ENCODE data around the gene JAK1. TPM values are rescaled to one million over a fixed set of nuclear protein-coding genes. Genes with fewer than 3 reads are reported as not detected.
A peak's percentile ranks its signal among the peaks of the same experiment; 100 is the strongest.
"Not testable (repeated sequence)": the region's sequence is repeated elsewhere in the genome, so short reads cannot be mapped to it uniquely, and the experiment has no call there.

The JAK1 gene
- total RNA-seq, 4 donors from 2014 or later: 102 to 165 (median 120) TPM

DNA sequence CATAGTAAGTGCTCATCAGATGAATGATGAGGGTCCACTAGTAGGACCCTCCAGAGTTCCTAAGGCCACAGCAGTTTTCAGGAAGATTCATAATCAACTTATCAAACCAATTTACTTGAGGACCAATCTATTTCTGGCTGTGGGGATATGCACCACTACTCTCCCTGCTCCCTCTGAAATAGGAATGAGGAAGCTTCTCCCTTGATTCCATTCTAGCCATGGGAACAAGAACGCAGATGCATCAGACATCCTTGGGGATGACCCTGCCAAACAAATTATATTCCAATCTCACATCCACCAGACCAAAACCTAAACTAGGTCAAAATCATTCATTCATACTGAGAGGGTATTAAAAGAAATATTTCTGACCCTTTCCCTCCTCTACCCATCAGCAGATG is 31.5 kb downstream of the JAK1 start:
- no peak for DNase-seq
- H3K4me1 ChIP-seq: peaks cover 10 to 21% of the 10 kb centered on the region in 2 donors
- no peak overlapping the region for H3K4me3 ChIP-seq (replicated peaks in 1 of 3)
- H3K27me3 ChIP-seq: no peaks in the 10 kb centered on the region
- no peaks in the 10 kb centered on the region for H3K9me3 ChIP-seq
- peak overlapping the region in 1 of 3 donors; percentile 41 for H3K27ac ChIP-seq
- 81 to 100% methylated on average over 1 of the region's 1 CpG for WGBS, 2 donors
- intact Hi-C loops (cut with DNase I): no loop called here
- no peaks in the 10 kb centered on the region for H3K36me3 ChIP-seq
- TF ChIP-seq, protein P1, sequence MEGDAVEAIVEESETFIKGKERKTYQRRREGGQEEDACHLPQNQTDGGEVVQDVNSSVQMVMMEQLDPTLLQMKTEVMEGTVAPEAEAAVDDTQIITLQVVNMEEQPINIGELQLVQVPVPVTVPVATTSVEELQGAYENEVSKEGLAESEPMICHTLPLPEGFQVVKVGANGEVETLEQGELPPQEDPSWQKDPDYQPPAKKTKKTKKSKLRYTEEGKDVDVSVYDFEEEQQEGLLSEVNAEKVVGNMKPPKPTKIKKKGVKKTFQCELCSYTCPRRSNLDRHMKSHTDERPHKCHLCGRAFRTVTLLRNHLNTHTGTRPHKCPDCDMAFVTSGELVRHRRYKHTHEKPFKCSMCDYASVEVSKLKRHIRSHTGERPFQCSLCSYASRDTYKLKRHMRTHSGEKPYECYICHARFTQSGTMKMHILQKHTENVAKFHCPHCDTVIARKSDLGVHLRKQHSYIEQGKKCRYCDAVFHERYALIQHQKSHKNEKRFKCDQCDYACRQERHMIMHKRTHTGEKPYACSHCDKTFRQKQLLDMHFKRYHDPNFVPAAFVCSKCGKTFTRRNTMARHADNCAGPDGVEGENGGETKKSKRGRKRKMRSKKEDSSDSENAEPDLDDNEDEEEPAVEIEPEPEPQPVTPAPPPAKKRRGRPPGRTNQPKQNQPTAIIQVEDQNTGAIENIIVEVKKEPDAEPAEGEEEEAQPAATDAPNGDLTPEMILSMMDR (IDR thresholded peaks at IDR 0.05): no peak
- no peak for TF ChIP-seq POLR2A (IDR thresholded peaks at IDR 0.05)

DNA sequence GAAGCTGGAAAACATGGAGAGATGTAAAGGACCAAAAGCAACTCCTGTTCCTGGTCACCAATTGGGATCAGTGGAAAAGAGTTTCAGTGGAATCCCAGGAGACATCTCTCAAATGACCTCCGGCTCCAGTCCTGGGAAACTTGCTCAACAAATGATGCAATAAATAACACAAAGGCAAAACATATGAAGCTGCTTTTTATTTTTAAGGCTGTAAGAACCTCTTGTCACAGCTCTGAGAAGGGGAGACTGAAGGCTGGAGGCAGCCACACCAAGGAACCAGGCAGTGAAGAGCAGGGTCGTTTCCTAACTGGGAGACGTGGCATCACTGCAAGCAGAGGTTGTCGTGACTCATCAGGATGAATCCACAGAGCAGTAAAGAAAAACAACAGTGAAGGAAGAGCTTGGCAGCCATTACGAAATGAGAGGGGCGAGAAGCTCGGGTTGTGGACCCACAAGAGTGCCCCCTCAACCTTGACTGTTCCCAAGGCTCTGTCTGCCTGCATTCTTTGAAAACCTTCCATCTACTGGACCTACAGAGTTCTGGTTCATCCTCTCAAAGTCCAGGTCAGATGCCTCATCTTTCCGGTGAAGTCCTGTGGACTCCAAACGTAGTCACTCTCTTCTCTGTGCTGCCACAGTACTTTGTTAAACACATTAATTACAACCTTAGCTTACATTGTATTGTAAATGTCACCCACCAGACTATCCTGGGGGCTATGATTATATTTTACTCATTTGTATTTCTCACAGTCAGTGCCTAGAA is 32.1 kb downstream of the JAK1 start:
- WGBS, 2 donors: 74 to 78% methylated on average over 9 of the region's 9 CpGs
- Histone ChIP-seq H3K27ac (peak overlapping the region; percentile 41 to 71 (median 54)), H3K9me3 (no peaks in the 10 kb centered on the region), H3K27me3 (no peaks in the 10 kb centered on the region), H3K4me1 (peaks cover 10 to 21% of the 10 kb centered on the region in 2 donors), H3K4me3 (replicated peaks in 1 of 3) (no peak overlapping the region), H3K36me3 (no peaks in the 10 kb centered on the region)
- intact Hi-C loops (cut with DNase I): no loop called here
- TF ChIP-seq, protein P1 (IDR thresholded peaks at IDR 0.05): no peak
- TF ChIP-seq POLR2A (IDR thresholded peaks at IDR 0.05): no peak
- DNase-seq: no peak

DNA sequence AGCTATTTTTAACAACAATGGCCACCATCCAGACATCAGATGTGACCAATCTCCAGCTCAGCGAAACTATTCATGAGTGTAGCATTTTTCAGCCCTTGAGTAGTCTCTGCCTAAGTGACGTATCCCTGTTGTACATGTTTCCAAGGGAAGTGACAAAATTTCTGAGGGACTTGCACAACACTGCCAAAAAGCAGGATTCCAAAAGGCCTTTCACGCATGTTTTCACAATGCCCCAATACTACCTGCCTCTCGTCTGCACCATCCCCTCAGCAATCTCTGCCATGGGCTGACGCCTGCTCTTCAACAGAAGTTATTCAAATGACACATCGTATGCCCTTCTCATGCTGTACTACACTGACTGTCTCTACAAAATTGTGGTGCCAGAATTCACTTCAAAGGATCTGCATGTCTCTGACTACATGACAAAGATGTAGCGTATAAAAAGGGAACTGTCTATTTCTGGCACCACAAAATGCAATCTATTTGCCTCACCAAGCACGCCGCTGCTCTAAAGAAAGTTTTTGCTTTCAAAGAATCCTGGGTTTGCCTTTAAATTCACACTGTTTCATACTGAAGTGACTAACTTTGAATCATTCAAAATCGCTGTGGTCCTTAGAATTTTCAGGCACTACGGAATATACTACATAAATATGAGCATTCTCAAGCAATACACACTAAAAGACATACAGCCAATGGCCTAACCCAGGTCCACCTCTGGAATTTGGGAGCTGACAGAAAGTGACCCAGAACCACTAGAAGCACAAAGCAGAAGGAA is 32.9 kb downstream of the JAK1 start:
- TF ChIP-seq, protein P1 (IDR thresholded peaks at IDR 0.05): no peak
- no peak for TF ChIP-seq POLR2A (IDR thresholded peaks at IDR 0.05)
- Histone ChIP-seq H3K9me3 (no peaks in the 10 kb centered on the region), H3K36me3 (no peaks in the 10 kb centered on the region), H3K27ac (peak overlapping the region; percentile 41 to 71 (median 54)), H3K4me1 (peaks cover 10 to 21% of the 10 kb centered on the region in 2 donors), H3K27me3 (no peaks in the 10 kb centered on the region), H3K4me3 (replicated peaks in 1 of 3) (no peak overlapping the region)
- 48 to 66% methylated on average over 11 of the region's 11 CpGs for WGBS, 2 donors
- intact Hi-C loops (cut with DNase I): no loop called here
- peak in 1 of 2 donors; percentile 14 for DNase-seq

- intact Hi-C loops (cut with DNase I): no loop called here
- no peak overlapping the region for H3K4me3 ChIP-seq (replicated peaks in 1 of 3)
- TF ChIP-seq, protein P1 (IDR thresholded peaks at IDR 0.05): no peak
- TF ChIP-seq POLR2A (IDR thresholded peaks at IDR 0.05): no peak
- H3K36me3 ChIP-seq: no peaks in the 10 kb centered on the region
- H3K9me3 ChIP-seq: no peaks in the 10 kb centered on the region
- no peak for DNase-seq
- WGBS, 2 donors: 45 to 62% methylated on average over 4 of the region's 4 CpGs
- H3K27ac ChIP-seq: peak overlapping the region in 2 of 3 donors; percentile 41 to 71
- H3K27me3 ChIP-seq: no peaks in the 10 kb centered on the region
- peaks cover 10 to 25% of the 10 kb centered on the region in 2 donors for H3K4me1 ChIP-seq
These were observed 33.4 kb downstream of the JAK1 start for GRCh38 chr1:64932962-64933295.

- intact Hi-C loops (cut with DNase I); DNase-seq; H3K9me3 ChIP-seq; H3K36me3 ChIP-seq; H3K4me3 ChIP-seq (replicated peaks in 1 of 3); H3K27ac ChIP-seq; H3K27me3 ChIP-seq: not testable (repeated sequence)
- peaks cover 17 to 37% of the 10 kb centered on the region in 2 donors for H3K4me1 ChIP-seq
These were observed 35.7 kb downstream of the JAK1 start for GRCh38 chr1:64930640-64931039.
